NCI-H460 (cell line): Measurements from ENCODE around the gene ITIH2. TPM values are rescaled to one million over a fixed set of nuclear protein-coding genes. Genes with fewer than 3 reads are reported as not detected.
"Not testable (repeated sequence)": the region's sequence is repeated elsewhere in the genome, so short reads cannot be mapped to it uniquely, and the experiment has no call there.

Experiments
- DNase-seq: peaks from one replicate; pipeline ENCODE4 v3.0.0-alpha.2; 2016; ENCODE audit warnings: low read depth; ENCODE audit errors: extremely low read depth
- polyA plus RNA-seq: library from polyadenylated mRNA; depleted of rRNA; stranded (reverse); fragments of >200 nt; gene quantifications from 2 replicates; pipeline ENCODE4 v1.2.3, GENCODE V29; 2014; cell fraction: nucleus; rRNA removed
- total RNA-seq: library from RNA; depleted of rRNA; stranded (reverse); fragments of >200 nt; shearing (Covaris generic); gene quantifications from 2 replicates; pipeline ENCODE4 v1.2.3, GENCODE V29; 2014; rRNA removed

The ITIH2 gene
- not detected in 2 replicates for total RNA-seq
- polyA plus RNA-seq: not detected in 2 replicates

- no peak for DNase-seq
These were observed at the start of gene ITIH2 for GRCh38 chr10:7703140-7703539. ITIH2 (plus strand) TSS chr10:7703316; CDS start chr10:7703435, 119 bp downstream.

GRCh38 chr10:7657079-7657478 lies 46.0 kb upstream of the ITIH2 start:
- DNase-seq: not testable (repeated sequence)

GRCh38 chr10:7657552-7657951 lies 45.6 kb upstream of the ITIH2 start:
- DNase-seq: no peak

GRCh38 chr10:7659560-7659959 lies 43.6 kb upstream of the ITIH2 start:
- DNase-seq: no peak

GRCh38 chr10:7662522-7662921 lies 40.6 kb upstream of the ITIH2 start:
- no peak for DNase-seq

GRCh38 chr10:7664707-7665106 lies 38.4 kb upstream of the ITIH2 start:
- DNase-seq: no peak

- no peak for DNase-seq
These were observed 37.3 kb upstream of the ITIH2 start for GRCh38 chr10:7665767-7666166.

GRCh38 chr10:7666253-7667023 lies 36.7 kb upstream of the ITIH2 start, which contains the start of gene ITIH5:
ITIH5 (minus strand) TSS chr10:7666966; CDS start chr10:7666892, 74 bp downstream.
- no peak for DNase-seq

- DNase-seq: no peak
These were observed 35.6 kb upstream of the ITIH2 start for GRCh38 chr10:7667262-7668141.

GRCh38 chr10:7670157-7670556 lies 33.0 kb upstream of the ITIH2 start:
- DNase-seq: no peak

GRCh38 chr10:7672341-7673134 lies 30.6 kb upstream of the ITIH2 start:
- DNase-seq: no peak

GRCh38 chr10:7679256-7679655 lies 23.9 kb upstream of the ITIH2 start:
- DNase-seq: no peak

GRCh38 chr10:7680078-7680477 lies 23.0 kb upstream of the ITIH2 start:
- not testable (repeated sequence) for DNase-seq

GRCh38 chr10:7686351-7687171 lies 16.6 kb upstream of the ITIH2 start:
- DNase-seq: no peak

- peak; percentile 84 for DNase-seq
These were observed 15.7 kb upstream of the ITIH2 start for GRCh38 chr10:7687228-7687907.

- DNase-seq: no peak
These were observed 13.5 kb upstream of the ITIH2 start for GRCh38 chr10:7689591-7689990.

- DNase-seq: not testable (repeated sequence)
These were observed 12.1 kb upstream of the ITIH2 start for GRCh38 chr10:7690885-7691597.

- DNase-seq: not testable (repeated sequence)
These were observed 10.7 kb upstream of the ITIH2 start for GRCh38 chr10:7692368-7692767.
